AG08396 (cell line): ENCODE data around the gene RIMS3.

Source experiments
- DNase-seq: peaks from one replicate; pipeline ENCODE4 v3.0.0; 2012; ENCODE audit warnings: low spot score, mixed read lengths

Gene RIMS3

GRCh38 chr1:40691538-40692428 is 26.3 kb upstream of the RIMS3 start, which contains the start of gene NFYC:
Gene NFYC, plus strand, starts transcription at chr1:40691704. Its CDS starts 47,140 bp downstream, at chr1:40738844.
- DNase-seq: peak; percentile 96

- no peak for DNase-seq
Observed at GRCh38 chr1:40690771-40691537, 25.5 kb upstream of the RIMS3 start.

GRCh38 chr1:40689737-40690136 is 24.3 kb upstream of the RIMS3 start:
- DNase-seq: no peak

- DNase-seq: no peak
Observed at GRCh38 chr1:40687661-40688060, 22.2 kb upstream of the RIMS3 start.

GRCh38 chr1:40687059-40687458 is 21.6 kb upstream of the RIMS3 start:
- DNase-seq: no peak

GRCh38 chr1:40684669-40685068 is 19.2 kb upstream of the RIMS3 start:
- DNase-seq: no peak

GRCh38 chr1:40679165-40679953 is 13.9 kb upstream of the RIMS3 start:
- DNase-seq: no peak

- DNase-seq: no peak
Observed at GRCh38 chr1:40676501-40676900, 11.0 kb upstream of the RIMS3 start.

GRCh38 chr1:40673452-40673851 is 8.0 kb upstream of the RIMS3 start:
- no peak for DNase-seq

GRCh38 chr1:40668769-40669525 is 3.5 kb upstream of the RIMS3 start:
- peak; percentile 84 for DNase-seq

- DNase-seq: no peak
Observed at GRCh38 chr1:40664791-40665190, 691 bp downstream of the RIMS3 start.

- DNase-seq: no peak
Observed at GRCh38 chr1:40664167-40664537, 1.3 kb downstream of the RIMS3 start.

GRCh38 chr1:40663324-40664166 is 1.9 kb downstream of the RIMS3 start:
- no peak for DNase-seq

GRCh38 chr1:40662864-40663263 is 2.6 kb downstream of the RIMS3 start:
- DNase-seq: no peak

- no peak for DNase-seq
Observed at GRCh38 chr1:40662151-40662550, 3.3 kb downstream of the RIMS3 start.

- DNase-seq: no peak
Observed at GRCh38 chr1:40661678-40662077, 3.8 kb downstream of the RIMS3 start.

- DNase-seq: no peak
Observed at GRCh38 chr1:40659649-40659947, 5.9 kb downstream of the RIMS3 start.

GRCh38 chr1:40658751-40659648 is 6.5 kb downstream of the RIMS3 start:
- no peak for DNase-seq

GRCh38 chr1:40657046-40657445 is 8.4 kb downstream of the RIMS3 start:
- no peak for DNase-seq
